BJ (cell line): ENCODE data around the gene URB1. TPM values are rescaled to one million over a fixed set of nuclear protein-coding genes. Genes with fewer than 3 reads are reported as not detected.

ENCODE experiments used
- CTCF ChIA-PET: fragments of 350-600 bp; formaldehyde crosslinking; extraction: SDS; loops from one replicate; lab custom pipeline; 2021; ENCODE audit warnings: antibody characterized with exemption, inconsistent platforms; lab: Yijun Ruan, JAX
- POLR2A ChIA-PET: fragments of 300-600 bp; sonication (Branson Sonifier 250); formaldehyde crosslinking; extraction: SDS; loops from one replicate; lab custom pipeline; 2021; ENCODE audit warnings: antibody characterized with exemption; lab: Charles Lee
- DNase-seq: peaks from one replicate; pipeline ENCODE4 v3.0.0-alpha.2; 2011; ENCODE audit warnings: low read depth
- H3K27me3 ChIP-seq: 2 replicates; pipeline ENCODE4 v1.6.0; 2011; ENCODE audit warnings: low read length; ENCODE audit not compliant: control insufficient read depth, insufficient read depth
- H3K36me3 ChIP-seq: 2 replicates; pipeline ENCODE4 v1.5.1; 2011; ENCODE audit warnings: low read length; ENCODE audit not compliant: control insufficient read depth, insufficient read depth
- H3K4me3 ChIP-seq: 2 replicates; pipeline ENCODE4 v1.5.1; 2011; ENCODE audit warnings: low read depth, mild to moderate bottlenecking, control low read depth, low read length
- CTCF ChIP-seq: IDR thresholded peaks from 2 replicates; pipeline ENCODE4 v1.5.1; 2011; ENCODE audit warnings: low read depth, mild to moderate bottlenecking, control low read depth, inconsistent platforms, low read length, moderate library complexity; ENCODE audit not compliant: insufficient read depth
- polyA plus RNA-seq: library from polyadenylated mRNA; depleted of rRNA; stranded (reverse); fragments of >200 nt; gene quantifications from 2 replicates; pipeline ENCODE4 v1.2.3, GENCODE V29; 2011

URB1 gene
- polyA plus RNA-seq, 1 experiment, result 8.8 TPM

DNA sequence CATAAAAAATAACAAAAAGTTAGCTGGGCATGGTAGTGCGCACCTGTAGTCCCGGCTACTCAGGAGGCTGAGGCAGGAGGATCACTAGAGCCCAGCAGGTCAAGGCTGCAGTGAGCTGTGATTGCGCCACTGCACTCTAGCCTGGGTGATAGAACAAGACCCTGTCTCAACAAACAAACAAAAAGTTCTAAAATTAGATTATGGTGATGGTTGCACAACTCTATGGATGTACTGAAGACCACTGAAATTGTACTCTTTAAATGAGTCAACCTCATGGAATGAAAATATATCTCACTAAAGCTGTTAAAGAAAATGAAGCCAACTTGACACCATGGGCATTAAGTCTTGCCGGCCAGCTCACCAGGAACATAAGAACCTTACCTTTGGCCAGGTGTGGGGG, 85.1 kb downstream of the URB1 start:
- peaks cover 7% of the 10 kb centered on the region; the same call in 1 of the 2 replicates for H3K36me3 ChIP-seq
- H3K27me3 ChIP-seq, result no peaks in the 10 kb centered on the region
- no peak for DNase-seq
- ChIA-PET CTCF (interaction anchor here (0.6 kb wide), 1 partner anchor 113 kb away, joined by 3 read pairs; no protein-coding TSS in a partner anchor), POLR2A (interaction anchor here (0.6 kb wide), 1 partner anchor 1002 kb away, joined by 7 read pairs; no protein-coding TSS in a partner anchor)
- no peak for TF ChIP-seq CTCF
- no peak overlapping the region for H3K4me3 ChIP-seq

GRCh38 chr21:32306021-32306780, 86.6 kb downstream of the URB1 start:
- ChIA-PET CTCF (interaction anchor here (0.6 kb wide), 2 partner anchors 107 to 180 kb away, joined by 3 read pairs; no protein-coding TSS in a partner anchor), POLR2A (no interaction called here)
- no peak; the same call in 1 of the 2 replicates for TF ChIP-seq CTCF
- Histone ChIP-seq H3K36me3 (peaks cover 5% of the 10 kb centered on the region), H3K27me3 (no peaks in the 10 kb centered on the region), H3K4me3 (no peak overlapping the region)
- no peak for DNase-seq

- ChIA-PET CTCF (interaction anchor here (0.5 kb wide), 1 partner anchor 58 kb away, joined by 3 read pairs; no protein-coding TSS in a partner anchor), POLR2A (no interaction called here)
- no peak overlapping the region for H3K4me3 ChIP-seq
- no peaks in the 10 kb centered on the region for H3K27me3 ChIP-seq
- DNase-seq, result no peak
- H3K36me3 ChIP-seq, result peaks cover 9% of the 10 kb centered on the region
- no peak for TF ChIP-seq CTCF
Measured at GRCh38 chr21:32304998-32305397, 87.8 kb downstream of the URB1 start.

DNA sequence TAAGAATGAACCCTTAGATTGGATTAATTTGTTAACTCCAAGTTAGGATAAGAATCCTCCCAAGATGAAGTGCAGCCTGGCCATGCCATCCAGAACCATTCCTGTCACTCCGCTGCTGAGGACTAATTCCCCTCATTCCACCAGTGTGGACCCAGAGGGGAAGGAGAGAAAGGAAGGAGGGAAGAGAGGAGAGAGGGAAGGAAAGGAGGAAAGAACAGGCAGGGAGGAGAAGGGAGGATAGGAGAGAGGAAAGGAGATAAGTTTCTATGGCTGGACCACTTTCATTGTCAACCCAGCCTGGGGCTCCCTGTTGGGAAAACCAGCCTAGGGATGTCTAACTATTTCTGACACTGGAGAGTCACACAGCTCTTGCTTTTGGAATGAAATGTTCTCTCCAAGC, 89.4 kb downstream of the URB1 start:
- CTCF ChIA-PET, result no interaction called here
- POLR2A ChIA-PET, result no interaction called here
- Histone ChIP-seq H3K36me3 (peaks cover 7% of the 10 kb centered on the region), H3K27me3 (no peaks in the 10 kb centered on the region), H3K4me3 (no peak overlapping the region)
- no peak for DNase-seq
- no peak for TF ChIP-seq CTCF

DNA sequence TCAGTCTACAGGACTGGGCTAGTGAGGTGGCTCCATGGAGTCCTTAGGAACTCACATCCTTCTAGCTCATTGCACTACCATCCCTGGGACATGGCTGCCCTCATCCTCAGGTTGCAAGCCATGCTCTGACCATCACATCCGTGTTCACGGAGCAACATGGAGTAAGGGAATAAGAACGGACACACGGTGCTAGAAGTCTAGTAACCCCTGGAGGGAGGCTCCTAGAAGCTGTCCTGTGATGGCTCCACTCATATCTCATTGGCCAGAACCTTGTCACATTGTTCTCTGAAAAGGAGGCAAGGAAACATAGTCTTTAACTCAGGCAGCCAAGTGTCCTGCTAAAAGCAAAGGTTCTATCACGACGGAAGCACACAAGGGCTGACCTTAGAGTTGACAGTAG, 90.3 kb downstream of the URB1 start:
- ChIA-PET POLR2A (no interaction called here), CTCF (no interaction called here)
- H3K4me3 ChIP-seq, result no peak overlapping the region
- no peaks in the 10 kb centered on the region for H3K27me3 ChIP-seq
- no peak for TF ChIP-seq CTCF
- peaks cover 7% of the 10 kb centered on the region for H3K36me3 ChIP-seq
- no peak for DNase-seq
